Spleen (tissue), 11 donors: ENCODE measurements around the gene NEIL1. TPM values are rescaled to one million over a fixed set of nuclear protein-coding genes. Genes with fewer than 3 reads are reported as not detected.
A peak's percentile ranks its signal among the peaks of the same experiment; 100 is the strongest.
"Not testable (repeated sequence)": the region's sequence is repeated elsewhere in the genome, so short reads cannot be mapped to it uniquely, and the experiment has no call there.

Experiments used
- DNase-seq: peaks from one replicate; pipeline ENCODE4 v3.0.0-alpha.2; 2020
- H3K27ac ChIP-seq, 8 donors: fragments of 200-600 bp; sonication (generic) in 7 of 8; 1 replicate in 4 of 8; 2 replicates in 4 of 8; pipeline versions ENCODE4 v1.5.0 to v1.8.0; 2016 to 2021; ENCODE audit warnings: inconsistent platforms in 4 of 8, mild to moderate bottlenecking in 4 of 8, moderate library complexity in 1 of 8
- H3K27me3 ChIP-seq, 7 donors: fragments of 200-600 bp; sonication (generic) in 6 of 7; replicated peaks in 1 of 7; 1 replicate in 4 of 7; 2 replicates in 3 of 7; pipeline versions ENCODE4 v1.5.0 to v1.8.0; 2016 to 2021; ENCODE audit warnings: inconsistent platforms in 3 of 7, mild to moderate bottlenecking in 1 of 7
- H3K36me3 ChIP-seq, 6 donors: fragments of 200-600 bp; sonication (generic) in 5 of 6; 1 replicate in 4 of 6; 2 replicates in 2 of 6; pipeline versions ENCODE4 v1.5.0 to v1.8.0; 2016 to 2021; ENCODE audit warnings: inconsistent platforms in 2 of 6
- H3K4me1 ChIP-seq, 6 donors: fragments of 200-600 bp; sonication (generic) in 5 of 6; 1 replicate in 3 of 6; 2 replicates in 3 of 6; pipeline versions ENCODE4 v1.5.0 to v1.8.0; 2016 to 2021; ENCODE audit warnings: inconsistent platforms in 3 of 6
- H3K4me3 ChIP-seq, 8 donors: fragments of 200-600 bp; sonication (generic) in 7 of 8; 1 replicate in 4 of 8; 2 replicates in 4 of 8; pipeline versions ENCODE4 v1.5.0 to v1.8.0; 2016 to 2021; ENCODE audit warnings: inconsistent platforms in 4 of 8, mild to moderate bottlenecking in 4 of 8, moderate library complexity in 2 of 8
- H3K9me3 ChIP-seq, 8 donors: fragments of 200-600 bp; sonication (generic) in 7 of 8; 1 replicate in 4 of 8; 2 replicates in 4 of 8; pipeline versions ENCODE4 v1.5.0 to v1.8.0; 2016 to 2021; ENCODE audit warnings: inconsistent platforms in 4 of 8
- CTCF ChIP-seq, 11 experiments: fragments of 200-600 bp in 7 of 11; fragments of 450-650 bp in 4 of 11; sonication (generic) in 4 of 11; IDR thresholded peaks in 8 of 11; conservative IDR thresholded peaks in 3 of 11; 1 replicate in 7 of 11; 2 replicates in 4 of 11; pipeline versions ENCODE4 v1.4.0 to v1.8.0; 2016 to 2021; ENCODE audit warnings: antibody characterized with exemption in 11 of 11, inconsistent platforms in 4 of 11, mild to moderate bottlenecking in 1 of 11
- POLR2A ChIP-seq, 3 donors: fragments of 450-650 bp; IDR thresholded peaks; one replicate each; pipeline ENCODE4 v1.5.1; 2017; ENCODE audit warnings: antibody characterized with exemption in 3 of 3, mild to moderate bottlenecking in 1 of 3
- POLR2AphosphoS5 ChIP-seq, 3 donors: sonication (generic); formaldehyde crosslinking; IDR thresholded peaks; one replicate each; pipeline ENCODE4 v1.5.1; 2017; ENCODE audit warnings: antibody characterized with exemption in 3 of 3
- WGBS, 5 donors: extraction: QIAGEN DNeasy Blood & Tissue Kit in 3 of 5; methylation state at CpG; one replicate each; pipeline versions ENCODE4 v1.1.5 to v1.1.7; 2013 to 2018; 5-methylcytosine and 5-hydroxymethylcytosine counted together
- intact Hi-C: fragments of 100-400 bp; cut with DNase I; formaldehyde crosslinking; loops from one replicate; pipeline ENCODE4 v1.15.0; 2023; ENCODE audit warnings: low total_unique reads
- polyA plus RNA-seq, 3 donors: library from polyadenylated mRNA; stranded (reverse); fragments of 200-250 nt; gene quantifications; one replicate each; pipeline ENCODE4 v1.2.1, GENCODE V29; 2013
- total RNA-seq, 7 donors: library from RNA; depleted of rRNA in 3 of 7; stranded (reverse); fragments of >200 nt in 3 of 7; fragmentation: NEBNext Ultra II Directional in 4 of 7; extraction: Animal tissue kit (Norgen Biotek cat#: 25700) in 4 of 7; gene quantifications; one replicate each; pipeline versions ENCODE4 v1.1.0 to v1.2.1, GENCODE V29; 2016 to 2021
- donor health status: healthy with polysubstance abuse.
- donor health status: DM: no; HTN: no; CAD: no; lungs with moderate emphysema.
- donor health status: DM: no; HTN: no; CAD: no.
- donor health status: Bipolar disorder and iron deficiency.
- donor health status: healthy.
- donor health status: DM: no; HTN: no; CAD: no.
- donor health status: DM: yes; HTN: yes; CAD: no.

Gene NEIL1
- total and polyA plus RNA-seq, 10 donors: 27.5 to 68.1 (median 45.5) TPM

GRCh38 chr15:75342221-75342620 lies 4.6 kb upstream of the NEIL1 start:
- H3K27ac ChIP-seq: no peak overlapping the region
- H3K4me1 ChIP-seq: peaks cover 0 to 34% (median 11%) of the 10 kb centered on the region in 6 donors
- 87 to 95% (median 92%) methylated on average over 6 of the region's 6 CpGs for WGBS, 5 donors
- no peak for TF ChIP-seq POLR2AphosphoS5 (IDR thresholded peaks at IDR 0.05)
- TF ChIP-seq POLR2A (IDR thresholded peaks at IDR 0.05): no peak
- TF ChIP-seq CTCF (IDR thresholded peaks at IDR 0.05 in 8 of 11, conservative IDR thresholded peaks at IDR 0.05 in 3 of 11): no peak
- peaks cover 0 to 12% (median 0%) of the 10 kb centered on the region in 7 donors for H3K27me3 ChIP-seq
- DNase-seq: peak; percentile 19
- no peak overlapping the region for H3K4me3 ChIP-seq
- H3K36me3 ChIP-seq: peaks cover 0 to 35% (median 19%) of the 10 kb centered on the region in 6 donors
- intact Hi-C loops: no loop called here
- H3K9me3 ChIP-seq: no peaks in the 10 kb centered on the region

- intact Hi-C loops: not testable (repeated sequence)
- H3K27me3 ChIP-seq: peaks cover 0 to 29% (median 0%) of the 10 kb centered on the region in 7 donors
Measured at GRCh38 chr15:75343953-75344352, 2.9 kb upstream of the NEIL1 start.

GRCh38 chr15:75347222-75348033 lies 589 bp downstream of the NEIL1 start:
- Histone ChIP-seq H3K27ac (peak overlapping the region; percentile 22 to 87 (median 74)), H3K27me3 (peaks cover 0 to 31% (median 0%) of the 10 kb centered on the region in 7 donors), H3K9me3 (peaks cover 0 to 27% (median 16%) of the 10 kb centered on the region in 8 donors), H3K4me3 (peak overlapping the region; percentile 47 to 91 (median 74)), H3K36me3 (peaks cover 0 to 12% (median 0%) of the 10 kb centered on the region in 6 donors), H3K4me1 (peaks cover 4 to 67% (median 43%) of the 10 kb centered on the region in 6 donors)
- WGBS, 5 donors: 0 to 1% (median 1%) methylated on average over 48 to 65 of the region's 65 CpGs
- no peak for TF ChIP-seq POLR2A (IDR thresholded peaks at IDR 0.05)
- TF ChIP-seq POLR2AphosphoS5 (IDR thresholded peaks at IDR 0.05): peak; percentile 82 to 90 (median 88)
- no peak for TF ChIP-seq CTCF (IDR thresholded peaks at IDR 0.05 in 8 of 11, conservative IDR thresholded peaks at IDR 0.05 in 3 of 11)
- intact Hi-C loops: no loop called here
- peak; percentile 94 for DNase-seq

More at GRCh38 chr15:75343953-75344352, 2.9 kb upstream of the NEIL1 start:
- 42 to 58% (median 52%) methylated on average over 8 of the region's 8 CpGs for WGBS, 5 donors
- peak; percentile 24 for DNase-seq
- H3K4me3 ChIP-seq, H3K9me3 ChIP-seq, H3K27ac ChIP-seq: not testable (repeated sequence)
- H3K4me1 ChIP-seq: peaks cover under 1 to 46% (median 28%) of the 10 kb centered on the region in 6 donors
- peaks cover 0 to 30% (median 15%) of the 10 kb centered on the region in 6 donors for H3K36me3 ChIP-seq

- TF ChIP-seq CTCF (IDR thresholded peaks at IDR 0.05 in 8 of 11, conservative IDR thresholded peaks at IDR 0.05 in 3 of 11) (no peak), POLR2A (IDR thresholded peaks at IDR 0.05) (no peak), POLR2AphosphoS5 (IDR thresholded peaks at IDR 0.05) (no peak)
- Histone ChIP-seq H3K36me3 (peaks cover 0 to 16% (median 0%) of the 10 kb centered on the region in 6 donors), H3K4me3 (peak overlapping the region; percentile 47 to 91 (median 74)), H3K9me3 (peaks cover 0 to 27% (median 16%) of the 10 kb centered on the region in 8 donors), H3K27ac (peak overlapping the region in 7 of 8 donors; percentile 31 to 87 (median 76)), H3K27me3 (peaks cover 0 to 31% (median 0%) of the 10 kb centered on the region in 7 donors), H3K4me1 (peaks cover 4 to 67% (median 43%) of the 10 kb centered on the region in 6 donors)
- intact Hi-C loops: no loop called here
- DNase-seq: no peak
- 2 to 9% (median 5%) methylated on average over 10 to 45 of the region's 45 CpGs for WGBS, 5 donors
Measured at GRCh38 chr15:75348034-75348561, 1.3 kb downstream of the NEIL1 start.
